Measurements from ENCODE around the gene FANCD2. TPM values are rescaled to one million over a fixed set of nuclear protein-coding genes. Genes with fewer than 3 reads are reported as not detected.

Gene FANCD2
- total RNA-seq, 6 donors from 2014 or later: 3.0 to 23.0 (median 5.8) TPM

DNA sequence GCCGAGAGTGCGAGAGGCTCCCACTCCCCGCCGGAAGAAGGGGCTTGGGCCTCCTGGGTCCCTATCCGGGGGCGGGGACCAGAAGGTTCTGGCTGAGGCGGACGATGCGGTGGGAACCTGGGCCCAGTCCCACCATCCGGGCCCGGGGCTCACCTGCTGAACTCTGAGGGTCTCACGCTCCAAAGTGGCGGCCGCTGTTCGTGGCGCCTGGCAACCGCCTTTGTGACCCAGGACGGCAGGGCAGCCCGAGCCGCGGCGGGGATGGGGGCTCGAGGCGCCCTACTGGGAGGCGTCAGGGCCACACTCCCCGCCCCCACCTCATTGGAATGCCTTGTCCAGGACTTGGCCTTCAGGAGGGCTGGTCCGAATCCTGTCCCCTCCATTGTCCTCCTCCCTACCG lies 81.9 kb downstream of the FANCD2 start, which contains the start of gene FANCD2OS:
FANCD2OS (minus strand) TSS at position 165 of the 400 bp plus-strand sequence. CDS start 3,481 bp downstream, outside the sequence.
- peak in 1 of 2 donors; percentile 75 for DNase-seq
- ATAC-seq (ENCODE audit: low FRiP score in 2 of 2): no peak
- no peaks in the 10 kb centered on the region for H3K9me3 ChIP-seq

GRCh38 chr3:10115326-10116137 lies 89.3 kb downstream of the FANCD2 start, which contains the start of gene BRK1:
BRK1 (plus strand) TSS chr3:10115675; CDS start chr3:10115702, 27 bp downstream.
- DNase-seq: peak; percentile 96 to 98
- Histone ChIP-seq H3K4me3 (peak within 1 kb of the TSS; percentile 87 to 99 (median 95)), H3K27me3 (no peaks in the 10 kb centered on the region), H3K4me1 (peaks cover 15 to 36% (median 24%) of the 10 kb centered on the region in 4 donors), H3K9me3 (no peaks in the 10 kb centered on the region), H3K36me3 (peaks cover 0 to 11% (median 2%) of the 10 kb centered on the region in 4 donors), H3K27ac (peak within 1 kb of the TSS; percentile 84 to 90 (median 85))
- WGBS, 2 donors: 0 to 1% methylated on average over 33 to 54 of the region's 54 CpGs
- peak in 3 of 4 donors; percentile 61 to 93 (median 81) for TF ChIP-seq POLR2A (IDR thresholded peaks at IDR 0.05)
- TF ChIP-seq CTCF (IDR thresholded peaks at IDR 0.05): peak in 2 of 6 experiments; percentile 3 to 9
- TF ChIP-seq EP300 (IDR thresholded peaks at IDR 0.05): no peak
- peak; percentile 76 to 88 for TF ChIP-seq POLR2AphosphoS5 (IDR thresholded peaks at IDR 0.05)
- peak; percentile 99 for ATAC-seq (ENCODE audit: low FRiP score in 2 of 2)

More for the DNA sequence above, 81.9 kb downstream of the FANCD2 start, which contains the start of gene FANCD2OS:
- Histone ChIP-seq H3K4me3 (no peak within 1 kb of the TSS), H3K36me3 (no peaks in the 10 kb centered on the region), H3K4me1 (no peaks in the 10 kb centered on the region), H3K27me3 (no peaks in the 10 kb centered on the region), H3K27ac (no peak within 1 kb of the TSS)
- no peak for TF ChIP-seq EP300 (IDR thresholded peaks at IDR 0.05)
- TF ChIP-seq CTCF (IDR thresholded peaks at IDR 0.05): no peak
- TF ChIP-seq POLR2A (IDR thresholded peaks at IDR 0.05): no peak
- TF ChIP-seq POLR2AphosphoS5 (IDR thresholded peaks at IDR 0.05): no peak
- 66 to 73% methylated on average over 11 to 28 of the region's 28 CpGs for WGBS, 2 donors

- H3K4me1 ChIP-seq: peaks cover 15 to 36% (median 24%) of the 10 kb centered on the region in 4 donors
- H3K27me3 ChIP-seq: no peaks in the 10 kb centered on the region
- peak overlapping the region; percentile 87 to 99 (median 95) for H3K4me3 ChIP-seq
- no peaks in the 10 kb centered on the region for H3K9me3 ChIP-seq
- peak overlapping the region; percentile 84 to 90 (median 85) for H3K27ac ChIP-seq
- H3K36me3 ChIP-seq: peaks cover 0 to 17% (median 2%) of the 10 kb centered on the region in 4 donors
- DNase-seq (no peak), ATAC-seq (ENCODE audit: low FRiP score in 2 of 2) (peak; percentile 31 to 36)
- WGBS, 2 donors: 1% methylated on average over 10 of the region's 10 CpGs
- no peak for TF ChIP-seq POLR2A (IDR thresholded peaks at IDR 0.05)
- no peak for TF ChIP-seq POLR2AphosphoS5 (IDR thresholded peaks at IDR 0.05)
- TF ChIP-seq CTCF (IDR thresholded peaks at IDR 0.05): no peak
- TF ChIP-seq EP300 (IDR thresholded peaks at IDR 0.05): no peak
Measured at GRCh38 chr3:10116138-10116460, 89.9 kb downstream of the FANCD2 start.

DNA sequence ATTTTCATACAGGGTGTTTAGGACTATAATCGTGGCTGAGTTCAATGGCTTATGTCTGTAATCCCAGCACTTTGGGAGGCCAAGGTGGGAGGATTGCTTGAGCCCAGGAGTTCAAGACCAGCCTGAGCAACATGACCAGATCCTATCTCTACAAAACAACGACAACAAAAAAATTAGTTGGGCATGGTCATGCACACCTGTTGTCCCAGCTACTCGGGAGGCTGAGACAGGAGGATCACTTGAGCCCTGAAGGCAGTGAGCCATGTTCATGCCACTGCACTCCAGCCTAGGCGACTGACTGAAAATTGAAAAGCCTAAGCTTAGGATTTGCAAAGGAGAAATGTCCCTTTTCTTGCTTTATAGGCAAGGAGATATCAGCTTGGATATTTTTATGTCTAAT lies 90.7 kb downstream of the FANCD2 start:
- H3K36me3 ChIP-seq: peaks cover 0 to 21% (median 2%) of the 10 kb centered on the region in 4 donors
- H3K4me1 ChIP-seq: peaks cover 15 to 36% (median 24%) of the 10 kb centered on the region in 4 donors
- WGBS, 2 donors: 87 to 92% methylated on average over 4 of the region's 4 CpGs
- no peak for DNase-seq
- TF ChIP-seq CTCF (IDR thresholded peaks at IDR 0.05) (no peak), POLR2A (IDR thresholded peaks at IDR 0.05) (no peak), EP300 (IDR thresholded peaks at IDR 0.05) (no peak), POLR2AphosphoS5 (IDR thresholded peaks at IDR 0.05) (no peak)
- no peak for ATAC-seq (ENCODE audit: low FRiP score in 2 of 2)
- no peaks in the 10 kb centered on the region for H3K9me3 ChIP-seq
- no peaks in the 10 kb centered on the region for H3K27me3 ChIP-seq
- H3K4me3 ChIP-seq: peak overlapping the region in 1 of 4 donors; percentile 92
- no peak overlapping the region for H3K27ac ChIP-seq
